PC-3 (cell line): Measurements from ENCODE around the gene ARHGAP18. TPM values are rescaled to one million over a fixed set of nuclear protein-coding genes. Genes with fewer than 3 reads are reported as not detected.
A peak's percentile ranks its signal among the peaks of the same experiment; 100 is the strongest.

ENCODE experiments used
- ATAC-seq: fragments of 200-7000 bp; cut with Tn5 transposase; 2 replicates; pipeline ENCODE4 v1.9.1; 2020; ENCODE audit warnings: mild to moderate bottlenecking, moderate library complexity
- Bru-seq: library from RNA; stranded (reverse); fragments of 400-500 nt; gene quantifications from one replicate; lab custom pipeline; 2021; lab: Mats Ljungman, UMichigan
- BruChase-seq, 2 experiments: library from RNA; stranded (reverse); fragments of 400-500 nt; gene quantifications; one replicate each; lab custom pipeline; 2021; lab: Mats Ljungman, UMichigan
- BruUV-seq: library from RNA; stranded (reverse); fragments of 400-500 nt; replicated peaks from 2 replicates; lab custom pipeline; 2021; lab: Mats Ljungman, UMichigan
- CTCF ChIA-PET: fragments of 300-600 bp; sonication (Branson Sonifier 250); formaldehyde crosslinking; loops from one replicate; lab custom pipeline; 2022; ENCODE audit warnings: antibody characterized with exemption; lab: Charles Lee
- POLR2A ChIA-PET: fragments of 300-600 bp; sonication (Branson Sonifier 250); formaldehyde crosslinking; loops from one replicate; lab custom pipeline; 2022; ENCODE audit warnings: antibody characterized with exemption; ENCODE audit not compliant: unreplicated experiment; lab: Charles Lee
- DNase-seq: peaks from one replicate; pipeline ENCODE4 v3.0.0-alpha.2; 2015
- H2AFZ ChIP-seq: fragments of 300-600 bp; sonication (generic); 2 replicates; pipeline ENCODE4 v1.6.0; 2016; ENCODE audit warnings: antibody characterized with exemption, low read length
- H3F3A ChIP-seq: fragments of 300-600 bp; sonication (generic); one replicate; pipeline ENCODE4 v1.6.0; 2017; ENCODE audit warnings: antibody characterized with exemption, low read length, control low read depth, mild to moderate bottlenecking; ENCODE audit not compliant: unreplicated experiment
- H3K27ac ChIP-seq: fragments of 300-600 bp; sonication (generic); 2 replicates; pipeline ENCODE4 v1.5.1; 2016; ENCODE audit warnings: mild to moderate bottlenecking, low read length
- H3K27me3 ChIP-seq: fragments of 300-600 bp; sonication (generic); 2 replicates; pipeline ENCODE4 v1.6.1; 2016; ENCODE audit warnings: low read length, mixed read lengths
- H3K36me3 ChIP-seq: fragments of 300-600 bp; sonication (generic); 2 replicates; pipeline ENCODE4 v1.6.1; 2016; ENCODE audit warnings: low read depth, mixed run types, low read length, mixed read lengths
- H3K4me1 ChIP-seq: fragments of 300-600 bp; sonication (generic); 2 replicates; pipeline ENCODE4 v1.5.1; 2016; ENCODE audit warnings: low read length; ENCODE audit not compliant: insufficient read depth
- H3K4me2 ChIP-seq: fragments of 300-600 bp; sonication (generic); 2 replicates; pipeline ENCODE4 v1.6.0; 2016; ENCODE audit warnings: low read length
- H3K4me3 ChIP-seq: fragments of 300-600 bp; sonication (generic); 2 replicates; pipeline ENCODE4 v1.5.1; 2016; ENCODE audit warnings: mild to moderate bottlenecking, low read length, mixed read lengths
- H3K79me2 ChIP-seq: fragments of 300-600 bp; sonication (generic); 2 replicates; pipeline ENCODE4 v1.6.1; 2017; ENCODE audit warnings: low read length, mixed read lengths
- H3K9ac ChIP-seq: fragments of 300-600 bp; sonication (generic); 2 replicates; pipeline ENCODE4 v1.6.0; 2016; ENCODE audit warnings: mild to moderate bottlenecking, low read length
- H3K9me2 ChIP-seq: fragments of 300-600 bp; sonication (generic); replicated peaks from 2 replicates; pipeline ENCODE4 v1.6.1; 2016; ENCODE audit warnings: mixed run types, low read length, mixed read lengths
- H3K9me3 ChIP-seq: fragments of 300-600 bp; sonication (generic); 2 replicates; pipeline ENCODE4 v1.6.1; 2016; ENCODE audit warnings: low read length, mixed read lengths
- H4K20me1 ChIP-seq: fragments of 300-600 bp; sonication (generic); 2 replicates; pipeline ENCODE4 v1.6.1; 2016; ENCODE audit warnings: low read length, mixed read lengths
- CTCF ChIP-seq: fragments of 300-600 bp; sonication (generic); conservative IDR thresholded peaks from 2 replicates; pipeline ENCODE4 v1.5.1; 2017; ENCODE audit warnings: antibody characterized with exemption, low read depth, mild to moderate bottlenecking, low read length
- EZH2 ChIP-seq: fragments of 300-600 bp; sonication (generic); IDR thresholded peaks from one replicate; pipeline ENCODE4 v1.6.1; 2017; ENCODE audit warnings: antibody characterized with exemption, mild to moderate bottlenecking, low read length; ENCODE audit not compliant: unreplicated experiment
- EZH2phosphoT487 ChIP-seq: fragments of 300-600 bp; sonication (generic); IDR thresholded peaks from 2 replicates; pipeline ENCODE4 v1.6.1; 2018; ENCODE audit warnings: mild to moderate bottlenecking, antibody characterized with exemption, low read length, borderline replicate concordance
- intact Hi-C: fragments of 100-400 bp; cut with micrococcal nuclease; formaldehyde crosslinking; loops from 2 replicates; pipeline ENCODE4 v1.9.0; 2023
- long read RNA-seq: library from polyadenylated mRNA; unstranded; transcript quantifications from one replicate; pipeline ENCODE4 v2.0.0, GENCODE V29; 2021; ENCODE audit not compliant: unreplicated experiment
- total RNA-seq: library from RNA; depleted of rRNA; stranded (reverse); fragments of >200 nt; gene quantifications from 2 replicates; pipeline ENCODE4 v1.2.3, GENCODE V29; 2014; rRNA removed

ARHGAP18 gene
- total RNA-seq, result 4.1 and 5.9 TPM in 2 replicates
- percentile 55 among the genes with signal in this experiment for Bru-seq, nascent RNA
- percentile 48 among the genes with signal in this experiment for BruChase-seq, experiment 1, labeled RNA remaining after a 6-hour chase
- BruChase-seq, experiment 2, labeled RNA remaining after a 2-hour chase, result percentile 45 among the genes with signal in this experiment
- long read RNA-seq, full-length matches to known transcripts, result 4 of 11 reads
- long read RNA-seq, partial matches to known transcripts, result 5 of 11 reads
- long read RNA-seq, other reads (novel, unspliced or antisense), result 2 of 11 reads

DNA sequence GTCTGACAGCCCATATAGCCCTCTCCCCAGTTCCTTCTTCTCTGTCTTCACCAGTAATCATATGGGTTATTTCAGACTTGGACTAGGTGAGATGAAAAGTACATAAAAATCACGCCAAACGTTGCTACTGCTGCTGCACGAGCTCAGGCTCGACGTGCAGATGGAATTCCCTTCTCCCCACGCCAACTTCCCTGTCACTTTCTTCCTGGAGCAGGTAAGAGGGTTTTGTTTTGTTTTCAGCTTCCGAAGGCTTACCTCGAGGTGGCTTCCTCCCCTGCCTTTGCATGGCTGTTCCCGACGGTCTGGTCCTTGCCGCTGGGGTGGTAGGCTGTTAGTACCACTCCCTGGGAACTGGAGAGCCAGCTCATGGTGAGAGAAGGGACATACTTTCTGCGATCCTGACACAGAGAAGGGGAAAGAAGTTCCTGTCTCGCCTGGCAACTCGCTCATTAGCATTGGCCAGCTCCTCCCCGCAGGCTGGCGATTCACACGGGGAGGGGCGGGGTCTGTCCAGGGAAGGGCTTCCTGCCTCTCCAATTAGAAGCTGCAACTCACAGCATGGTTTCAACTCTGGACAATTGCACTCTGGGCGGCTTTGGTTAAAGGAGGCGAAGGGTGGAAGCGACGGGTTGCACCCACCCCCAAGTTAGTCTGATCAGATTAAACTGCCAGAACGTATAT, at the start of gene ARHGAP18:
ARHGAP18 (minus strand) TSS at position 409 of the 681 bp plus-strand sequence; CDS start at position 368, 41 bp downstream.
- Histone ChIP-seq H4K20me1 (no peaks in the 10 kb centered on the region), H3K79me2 (peaks cover 15% of the 10 kb centered on the region), H3K9me2 (no peaks in the 10 kb centered on the region), H3K27me3 (no peaks in the 10 kb centered on the region), H3K9me3 (no peaks in the 10 kb centered on the region), H2AFZ (peak within 1 kb of the TSS; percentile 83), H3F3A (no peaks in the 10 kb centered on the region), H3K27ac (peak within 1 kb of the TSS; percentile 55), H3K4me2 (peak within 1 kb of the TSS; percentile 91), H3K4me1 (peaks cover 17% of the 10 kb centered on the region; the same call in 1 of the 2 replicates), H3K9ac (peak within 1 kb of the TSS; percentile 50), H3K36me3 (no peaks in the 10 kb centered on the region), H3K4me3 (peak within 1 kb of the TSS; percentile 73)
- CTCF ChIA-PET, result no interaction called here
- intact Hi-C loops, result loop anchor here (2.0 kb wide), 2 partner anchors 37 to 39 kb away; no protein-coding TSS in a partner anchor
- TF ChIP-seq CTCF (no peak), EZH2 (no peak), EZH2phosphoT487 (no peak)
- TSS peak; percentile 85 for BruUV-seq
- POLR2A ChIA-PET, result interaction anchor here (0.6 kb wide), 2 partner anchors 69 to 468 kb away, joined by 4 to 7 read pairs; no protein-coding TSS in a partner anchor
- ATAC-seq (peak; percentile 98), DNase-seq (peak; percentile 92)

DNA sequence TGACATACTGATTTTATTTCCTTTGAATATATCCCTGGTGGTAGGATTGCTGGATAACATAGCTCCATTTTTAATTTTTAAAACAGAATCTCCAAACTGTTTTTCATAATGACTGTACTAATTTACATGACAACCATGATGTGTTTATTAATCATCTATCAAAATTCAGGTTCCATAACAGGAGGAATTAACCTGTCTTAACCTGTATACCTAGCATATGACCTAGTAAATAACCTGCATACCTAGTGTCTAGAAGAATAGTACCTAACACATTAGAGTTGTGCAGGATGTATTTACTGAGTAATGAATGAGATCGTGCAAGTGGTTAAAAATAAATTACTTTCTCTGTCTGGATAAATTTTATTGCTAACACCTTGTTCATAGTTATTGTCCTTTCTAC, 45.8 kb upstream of the ARHGAP18 start:
- Histone ChIP-seq H3K9me2 (no peaks in the 10 kb centered on the region), H2AFZ (no peak overlapping the region), H3K79me2 (no peaks in the 10 kb centered on the region), H3K4me3 (no peak overlapping the region), H3K36me3 (no peaks in the 10 kb centered on the region), H3K27ac (no peak overlapping the region), H3K9ac (no peak overlapping the region), H3F3A (no peaks in the 10 kb centered on the region), H3K27me3 (no peaks in the 10 kb centered on the region), H3K4me1 (peaks cover 7% of the 10 kb centered on the region; the same call in 1 of the 2 replicates), H4K20me1 (no peaks in the 10 kb centered on the region), H3K4me2 (no peak overlapping the region), H3K9me3 (no peaks in the 10 kb centered on the region)
- DNase-seq (no peak), ATAC-seq (no peak)
- ChIA-PET CTCF (no interaction called here), POLR2A (no interaction called here)
- intact Hi-C loops, result no loop called here
- no TSS peak for BruUV-seq
- no peak for TF ChIP-seq CTCF
- no peak for TF ChIP-seq EZH2
